ENCODE measurements around the gene FAM184A. TPM values are rescaled to one million over a fixed set of nuclear protein-coding genes. Genes with fewer than 3 reads are reported as not detected.
A peak's percentile ranks its signal among the peaks of the same experiment; 100 is the strongest.

FAM184A gene
- total and polyA plus RNA-seq, 2 experiments from 2014 or later = 13.7 to 18.6 TPM

DNA sequence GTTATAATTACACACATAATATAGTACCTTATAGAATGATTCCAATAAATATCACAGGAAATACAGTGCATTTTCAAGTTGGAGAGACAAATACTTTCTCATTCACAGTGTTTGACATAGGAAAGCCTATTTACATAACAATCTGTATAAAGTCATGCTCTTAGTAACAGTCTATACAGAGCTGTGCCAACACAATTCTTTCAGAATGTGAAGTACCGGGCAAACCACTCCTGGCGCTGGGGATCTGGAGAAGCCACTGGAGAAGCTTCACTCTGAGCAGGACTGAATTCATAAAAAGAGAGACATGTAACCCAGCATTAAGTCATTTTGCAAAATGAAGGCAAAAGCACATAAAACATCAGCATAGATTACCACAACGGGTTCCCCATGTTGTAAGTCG, 118.6 kb downstream of the FAM184A start:
- ATAC-seq (0 out of 3 replicates have a peak, but pooled peaks have one; percentile 25), DNase-seq (ENCODE audit: low spot score) (no peak)
- H3K79me2 ChIP-seq (replicated peaks; ENCODE audit: insufficient read depth) = no peaks in the 10 kb centered on the region; the same call in 1 of the 2 replicates
- TF ChIP-seq, protein P1, sequence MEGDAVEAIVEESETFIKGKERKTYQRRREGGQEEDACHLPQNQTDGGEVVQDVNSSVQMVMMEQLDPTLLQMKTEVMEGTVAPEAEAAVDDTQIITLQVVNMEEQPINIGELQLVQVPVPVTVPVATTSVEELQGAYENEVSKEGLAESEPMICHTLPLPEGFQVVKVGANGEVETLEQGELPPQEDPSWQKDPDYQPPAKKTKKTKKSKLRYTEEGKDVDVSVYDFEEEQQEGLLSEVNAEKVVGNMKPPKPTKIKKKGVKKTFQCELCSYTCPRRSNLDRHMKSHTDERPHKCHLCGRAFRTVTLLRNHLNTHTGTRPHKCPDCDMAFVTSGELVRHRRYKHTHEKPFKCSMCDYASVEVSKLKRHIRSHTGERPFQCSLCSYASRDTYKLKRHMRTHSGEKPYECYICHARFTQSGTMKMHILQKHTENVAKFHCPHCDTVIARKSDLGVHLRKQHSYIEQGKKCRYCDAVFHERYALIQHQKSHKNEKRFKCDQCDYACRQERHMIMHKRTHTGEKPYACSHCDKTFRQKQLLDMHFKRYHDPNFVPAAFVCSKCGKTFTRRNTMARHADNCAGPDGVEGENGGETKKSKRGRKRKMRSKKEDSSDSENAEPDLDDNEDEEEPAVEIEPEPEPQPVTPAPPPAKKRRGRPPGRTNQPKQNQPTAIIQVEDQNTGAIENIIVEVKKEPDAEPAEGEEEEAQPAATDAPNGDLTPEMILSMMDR (conservative IDR thresholded peaks at IDR 0.05; ENCODE audit: low read depth in 2 of 2) = no peak
- no peak for TF ChIP-seq CREB1 (CRISPR knock-in tag; IDR thresholded peaks at IDR 0.05; ENCODE audit: low read depth)
- TF ChIP-seq ZNF114 (CRISPR knock-in tag; IDR thresholded peaks at IDR 0.05) = no peak
- no peak for TF ChIP-seq EZH2 (IDR thresholded peaks at IDR 0.05; ENCODE audit: low read depth, unreplicated experiment)
- no peak for TF ChIP-seq STAT1 (IDR thresholded peaks at IDR 0.05; ENCODE audit: unreplicated experiment)
- TF ChIP-seq NANOG (IDR thresholded peaks at IDR 0.05; ENCODE audit: borderline replicate concordance) = no peak
- TF ChIP-seq, protein P2, sequence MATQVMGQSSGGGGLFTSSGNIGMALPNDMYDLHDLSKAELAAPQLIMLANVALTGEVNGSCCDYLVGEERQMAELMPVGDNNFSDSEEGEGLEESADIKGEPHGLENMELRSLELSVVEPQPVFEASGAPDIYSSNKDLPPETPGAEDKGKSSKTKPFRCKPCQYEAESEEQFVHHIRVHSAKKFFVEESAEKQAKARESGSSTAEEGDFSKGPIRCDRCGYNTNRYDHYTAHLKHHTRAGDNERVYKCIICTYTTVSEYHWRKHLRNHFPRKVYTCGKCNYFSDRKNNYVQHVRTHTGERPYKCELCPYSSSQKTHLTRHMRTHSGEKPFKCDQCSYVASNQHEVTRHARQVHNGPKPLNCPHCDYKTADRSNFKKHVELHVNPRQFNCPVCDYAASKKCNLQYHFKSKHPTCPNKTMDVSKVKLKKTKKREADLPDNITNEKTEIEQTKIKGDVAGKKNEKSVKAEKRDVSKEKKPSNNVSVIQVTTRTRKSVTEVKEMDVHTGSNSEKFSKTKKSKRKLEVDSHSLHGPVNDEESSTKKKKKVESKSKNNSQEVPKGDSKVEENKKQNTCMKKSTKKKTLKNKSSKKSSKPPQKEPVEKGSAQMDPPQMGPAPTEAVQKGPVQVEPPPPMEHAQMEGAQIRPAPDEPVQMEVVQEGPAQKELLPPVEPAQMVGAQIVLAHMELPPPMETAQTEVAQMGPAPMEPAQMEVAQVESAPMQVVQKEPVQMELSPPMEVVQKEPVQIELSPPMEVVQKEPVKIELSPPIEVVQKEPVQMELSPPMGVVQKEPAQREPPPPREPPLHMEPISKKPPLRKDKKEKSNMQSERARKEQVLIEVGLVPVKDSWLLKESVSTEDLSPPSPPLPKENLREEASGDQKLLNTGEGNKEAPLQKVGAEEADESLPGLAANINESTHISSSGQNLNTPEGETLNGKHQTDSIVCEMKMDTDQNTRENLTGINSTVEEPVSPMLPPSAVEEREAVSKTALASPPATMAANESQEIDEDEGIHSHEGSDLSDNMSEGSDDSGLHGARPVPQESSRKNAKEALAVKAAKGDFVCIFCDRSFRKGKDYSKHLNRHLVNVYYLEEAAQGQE (IDR thresholded peaks at IDR 0.05; ENCODE audit: unreplicated experiment) = no peak
- TF ChIP-seq, protein P3, sequence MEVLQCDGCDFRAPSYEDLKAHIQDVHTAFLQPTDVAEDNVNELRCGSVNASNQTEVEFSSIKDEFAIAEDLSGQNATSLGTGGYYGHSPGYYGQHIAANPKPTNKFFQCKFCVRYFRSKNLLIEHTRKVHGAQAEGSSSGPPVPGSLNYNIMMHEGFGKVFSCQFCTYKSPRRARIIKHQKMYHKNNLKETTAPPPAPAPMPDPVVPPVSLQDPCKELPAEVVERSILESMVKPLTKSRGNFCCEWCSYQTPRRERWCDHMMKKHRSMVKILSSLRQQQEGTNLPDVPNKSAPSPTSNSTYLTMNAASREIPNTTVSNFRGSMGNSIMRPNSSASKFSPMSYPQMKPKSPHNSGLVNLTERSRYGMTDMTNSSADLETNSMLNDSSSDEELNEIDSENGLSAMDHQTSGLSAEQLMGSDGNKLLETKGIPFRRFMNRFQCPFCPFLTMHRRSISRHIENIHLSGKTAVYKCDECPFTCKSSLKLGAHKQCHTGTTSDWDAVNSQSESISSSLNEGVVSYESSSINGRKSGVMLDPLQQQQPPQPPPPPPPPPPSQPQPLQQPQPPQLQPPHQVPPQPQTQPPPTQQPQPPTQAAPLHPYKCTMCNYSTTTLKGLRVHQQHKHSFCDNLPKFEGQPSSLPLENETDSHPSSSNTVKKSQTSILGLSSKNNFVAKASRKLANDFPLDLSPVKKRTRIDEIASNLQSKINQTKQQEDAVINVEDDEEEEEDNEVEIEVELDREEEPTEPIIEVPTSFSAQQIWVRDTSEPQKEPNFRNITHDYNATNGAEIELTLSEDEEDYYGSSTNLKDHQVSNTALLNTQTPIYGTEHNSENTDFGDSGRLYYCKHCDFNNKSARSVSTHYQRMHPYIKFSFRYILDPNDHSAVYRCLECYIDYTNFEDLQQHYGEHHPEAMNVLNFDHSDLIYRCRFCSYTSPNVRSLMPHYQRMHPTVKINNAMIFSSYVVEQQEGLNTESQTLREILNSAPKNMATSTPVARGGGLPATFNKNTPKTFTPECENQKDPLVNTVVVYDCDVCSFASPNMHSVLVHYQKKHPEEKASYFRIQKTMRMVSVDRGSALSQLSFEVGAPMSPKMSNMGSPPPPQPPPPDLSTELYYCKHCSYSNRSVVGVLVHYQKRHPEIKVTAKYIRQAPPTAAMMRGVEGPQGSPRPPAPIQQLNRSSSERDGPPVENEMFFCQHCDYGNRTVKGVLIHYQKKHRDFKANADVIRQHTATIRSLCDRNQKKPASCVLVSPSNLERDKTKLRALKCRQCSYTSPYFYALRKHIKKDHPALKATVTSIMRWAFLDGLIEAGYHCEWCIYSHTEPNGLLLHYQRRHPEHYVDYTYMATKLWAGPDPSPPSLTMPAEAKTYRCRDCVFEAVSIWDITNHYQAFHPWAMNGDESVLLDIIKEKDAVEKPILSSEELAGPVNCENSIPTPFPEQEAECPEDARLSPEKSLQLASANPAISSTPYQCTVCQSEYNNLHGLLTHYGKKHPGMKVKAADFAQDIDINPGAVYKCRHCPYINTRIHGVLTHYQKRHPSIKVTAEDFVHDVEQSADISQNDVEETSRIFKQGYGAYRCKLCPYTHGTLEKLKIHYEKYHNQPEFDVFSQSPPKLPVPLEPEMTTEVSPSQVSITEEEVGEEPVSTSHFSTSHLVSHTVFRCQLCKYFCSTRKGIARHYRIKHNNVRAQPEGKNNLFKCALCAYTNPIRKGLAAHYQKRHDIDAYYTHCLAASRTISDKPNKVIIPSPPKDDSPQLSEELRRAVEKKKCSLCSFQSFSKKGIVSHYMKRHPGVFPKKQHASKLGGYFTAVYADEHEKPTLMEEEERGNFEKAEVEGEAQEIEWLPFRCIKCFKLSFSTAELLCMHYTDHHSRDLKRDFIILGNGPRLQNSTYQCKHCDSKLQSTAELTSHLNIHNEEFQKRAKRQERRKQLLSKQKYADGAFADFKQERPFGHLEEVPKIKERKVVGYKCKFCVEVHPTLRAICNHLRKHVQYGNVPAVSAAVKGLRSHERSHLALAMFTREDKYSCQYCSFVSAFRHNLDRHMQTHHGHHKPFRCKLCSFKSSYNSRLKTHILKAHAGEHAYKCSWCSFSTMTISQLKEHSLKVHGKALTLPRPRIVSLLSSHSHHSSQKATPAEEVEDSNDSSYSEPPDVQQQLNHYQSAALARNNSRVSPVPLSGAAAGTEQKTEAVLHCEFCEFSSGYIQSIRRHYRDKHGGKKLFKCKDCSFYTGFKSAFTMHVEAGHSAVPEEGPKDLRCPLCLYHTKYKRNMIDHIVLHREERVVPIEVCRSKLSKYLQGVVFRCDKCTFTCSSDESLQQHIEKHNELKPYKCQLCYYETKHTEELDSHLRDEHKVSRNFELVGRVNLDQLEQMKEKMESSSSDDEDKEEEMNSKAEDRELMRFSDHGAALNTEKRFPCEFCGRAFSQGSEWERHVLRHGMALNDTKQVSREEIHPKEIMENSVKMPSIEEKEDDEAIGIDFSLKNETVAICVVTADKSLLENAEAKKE (CRISPR knock-in tag; IDR thresholded peaks at IDR 0.05) = no peak
- no peak for TF ChIP-seq EZH2phosphoT487 (IDR thresholded peaks at IDR 0.05; ENCODE audit: unreplicated experiment)
- TF ChIP-seq JUNB (IDR thresholded peaks at IDR 0.05; ENCODE audit: unreplicated experiment) = no peak
- TF ChIP-seq, protein P4, sequence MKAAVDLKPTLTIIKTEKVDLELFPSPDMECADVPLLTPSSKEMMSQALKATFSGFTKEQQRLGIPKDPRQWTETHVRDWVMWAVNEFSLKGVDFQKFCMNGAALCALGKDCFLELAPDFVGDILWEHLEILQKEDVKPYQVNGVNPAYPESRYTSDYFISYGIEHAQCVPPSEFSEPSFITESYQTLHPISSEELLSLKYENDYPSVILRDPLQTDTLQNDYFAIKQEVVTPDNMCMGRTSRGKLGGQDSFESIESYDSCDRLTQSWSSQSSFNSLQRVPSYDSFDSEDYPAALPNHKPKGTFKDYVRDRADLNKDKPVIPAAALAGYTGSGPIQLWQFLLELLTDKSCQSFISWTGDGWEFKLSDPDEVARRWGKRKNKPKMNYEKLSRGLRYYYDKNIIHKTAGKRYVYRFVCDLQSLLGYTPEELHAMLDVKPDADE (IDR thresholded peaks at IDR 0.05) = no peak
- TF ChIP-seq ZNF331 (CRISPR knock-in tag; IDR thresholded peaks at IDR 0.05; ENCODE audit: low read depth) = no peak
- no peak for TF ChIP-seq POLR2AphosphoS5 (IDR thresholded peaks at IDR 0.05; ENCODE audit: low read depth)
- no peaks in the 10 kb centered on the region for H3K36me3 ChIP-seq (ENCODE audit: insufficient read depth)
- H3K27ac Mint-ChIP-seq = no peak overlapping the region
- no peaks in the 10 kb centered on the region for H3K9me2 ChIP-seq (ENCODE audit: insufficient read depth)
- H3K36me3 Mint-ChIP-seq (ENCODE audit: low read depth) = no peaks in the 10 kb centered on the region
- H3K4me3 ChIP-seq = no peak overlapping the region
- H4K20me1 ChIP-seq (replicated peaks; ENCODE audit: insufficient read depth) = no peaks in the 10 kb centered on the region
- H3K27ac ChIP-seq (ENCODE audit: low read depth) = no peak overlapping the region
- no peak overlapping the region for H2AFZ ChIP-seq
- no peaks in the 10 kb centered on the region for H3K27me3 ChIP-seq (ENCODE audit: insufficient read depth)
- H3K4me1 ChIP-seq (ENCODE audit: insufficient read depth) = no peaks in the 10 kb centered on the region
- H3K9me3 Mint-ChIP-seq = no peaks in the 10 kb centered on the region
- peaks cover 11% of the 10 kb centered on the region; the same call in 2 of the 3 replicates for H3K4me1 Mint-ChIP-seq
- no peak overlapping the region for H3K4me3 Mint-ChIP-seq
- H3K27me3 Mint-ChIP-seq (ENCODE audit: insufficient read depth, low read depth, poor library complexity) = no peaks in the 10 kb centered on the region
- H3K4me2 ChIP-seq = no peak overlapping the region
- no peaks in the 10 kb centered on the region for H3F3A ChIP-seq (replicated peaks; ENCODE audit: low read depth)

Measured in GM23338 (cell line).